Activated CD8-positive, alpha-beta memory T cell treated with anti-CD3 and anti-CD28 coated beads, Interleukin-2, amount 50 U/mL, for 1 hour (primary cell): ENCODE results near the gene HNRNPK.

ENCODE experiments used
- DNase-seq: peaks from one replicate; pipeline ENCODE4 v3.0.0-alpha.2; 2020; ENCODE audit errors: extremely low read depth

Gene HNRNPK

DNA sequence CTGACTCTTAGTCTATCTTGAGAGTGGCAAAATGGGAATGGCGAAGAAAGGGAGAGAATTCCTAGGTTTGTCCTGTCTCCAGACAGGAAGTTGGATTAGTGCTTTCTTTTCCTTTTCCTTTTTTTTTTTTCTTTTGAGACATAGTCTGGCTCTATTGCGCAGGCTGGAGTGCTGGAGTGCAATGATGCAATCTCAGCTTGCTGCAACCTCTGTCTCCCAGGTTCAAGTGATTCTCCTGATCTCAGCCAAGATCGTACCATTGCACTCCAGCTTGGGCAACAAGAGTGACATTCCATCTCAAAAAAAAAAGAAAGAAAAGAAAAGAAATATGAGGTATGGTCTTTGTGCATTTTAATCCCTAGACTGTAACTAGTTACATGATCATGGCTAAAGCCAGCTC is 46.2 kb downstream of the HNRNPK start:
- DNase-seq: no peak

- DNase-seq: no peak
Measured at GRCh38 chr9:83932851-83933250, 47.2 kb downstream of the HNRNPK start.

DNA sequence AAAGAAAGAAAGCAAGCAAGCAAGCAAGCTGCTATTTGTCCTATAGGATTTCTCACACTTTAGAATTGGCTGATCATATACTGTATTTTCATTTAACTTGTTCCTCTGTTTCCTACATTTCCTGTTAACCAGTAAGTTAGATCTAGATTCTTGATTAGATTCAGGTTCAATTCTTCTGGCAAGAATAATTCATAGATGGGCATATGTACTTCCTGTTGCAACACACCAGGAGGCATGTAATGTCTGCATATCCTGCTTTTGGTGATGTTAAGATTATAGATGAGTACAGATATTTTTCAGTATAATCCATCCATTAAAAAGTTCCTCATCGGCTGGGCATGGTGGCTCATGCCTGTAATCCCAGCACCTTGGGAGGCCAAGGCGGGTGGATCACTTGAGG is 48.0 kb downstream of the HNRNPK start:
- no peak for DNase-seq

DNA sequence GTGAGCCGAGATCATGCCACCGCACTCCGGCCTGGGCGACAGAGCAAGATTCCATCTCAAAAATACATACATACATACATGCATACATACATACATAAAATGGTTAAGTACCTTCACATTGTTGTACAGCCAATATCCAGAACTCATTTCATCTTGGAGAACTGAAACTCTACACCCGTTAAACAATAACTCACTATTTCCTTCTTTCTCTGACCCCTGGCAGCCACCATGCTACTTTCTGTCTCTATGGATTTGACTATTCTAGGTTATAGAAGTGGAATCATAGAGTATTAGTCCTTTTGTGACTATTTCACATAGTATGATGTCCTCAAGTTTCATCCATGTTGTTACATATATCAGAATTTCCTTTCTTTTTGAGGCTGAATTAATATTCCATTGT is 49.1 kb downstream of the HNRNPK start:
- DNase-seq: no peak

DNA sequence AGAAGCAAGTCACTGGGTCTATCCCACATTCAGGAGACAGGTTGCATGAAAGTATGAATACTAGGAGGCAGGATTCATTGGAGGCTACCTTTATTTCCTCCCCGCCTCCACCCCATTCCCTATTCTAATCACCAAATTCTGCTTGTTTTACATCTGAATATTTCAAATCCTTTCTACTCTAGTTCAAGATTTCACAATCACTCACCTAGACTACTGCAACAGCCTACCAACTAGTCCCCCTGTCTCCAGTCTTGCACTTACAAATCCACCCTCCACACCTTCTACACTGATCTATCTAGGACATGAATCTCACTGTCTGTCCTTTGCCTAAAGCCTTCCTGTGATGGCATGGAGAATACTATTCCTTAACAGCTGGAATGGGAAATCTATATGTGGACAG is 52.4 kb downstream of the HNRNPK start:
- DNase-seq: no peak

DNA sequence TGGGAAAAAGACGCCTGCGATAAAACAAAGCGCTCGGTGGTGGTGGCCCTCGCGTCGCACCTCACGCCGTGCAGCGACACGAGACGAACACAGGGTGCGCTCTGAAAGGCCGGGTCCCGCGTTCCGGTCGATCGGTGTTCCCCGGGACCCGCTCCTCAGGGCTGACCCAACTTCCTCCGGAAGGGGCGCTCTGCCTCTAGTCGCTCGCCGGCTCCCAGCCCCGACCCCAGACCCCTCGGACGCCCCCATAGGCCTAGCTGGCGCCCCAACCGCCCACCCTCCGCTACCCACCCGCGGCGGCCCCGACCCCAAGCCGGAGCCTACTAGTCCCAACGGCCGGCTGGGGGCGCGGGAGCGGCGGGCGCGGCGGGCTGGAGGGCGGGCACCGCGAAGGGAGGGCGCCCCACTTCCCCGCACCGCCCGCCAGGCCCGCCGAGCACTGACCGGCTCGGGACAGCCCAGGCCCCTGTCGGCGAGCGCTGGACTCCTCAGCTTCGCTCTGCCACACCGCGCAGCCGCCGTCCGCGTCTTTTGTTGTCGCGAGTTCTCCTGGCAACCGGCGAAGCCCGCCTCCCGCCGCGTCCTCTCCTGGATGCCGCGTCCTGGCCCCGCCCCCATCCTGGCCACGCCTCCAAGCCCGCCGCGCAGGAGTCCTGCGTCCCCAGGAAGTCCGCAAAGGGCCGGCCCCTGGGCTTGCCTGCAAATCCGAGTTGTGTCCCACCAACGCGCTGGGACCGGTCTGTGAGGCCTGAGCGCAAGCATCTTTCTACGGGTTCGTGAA is 58.9 kb downstream of the HNRNPK start, which contains the start of gene KIF27:
Gene KIF27, minus strand, starts transcription at position 506 of the 781 bp plus-strand sequence. CDS start 5,841 bp downstream, outside the sequence.
- peak; percentile 76 for DNase-seq

DNA sequence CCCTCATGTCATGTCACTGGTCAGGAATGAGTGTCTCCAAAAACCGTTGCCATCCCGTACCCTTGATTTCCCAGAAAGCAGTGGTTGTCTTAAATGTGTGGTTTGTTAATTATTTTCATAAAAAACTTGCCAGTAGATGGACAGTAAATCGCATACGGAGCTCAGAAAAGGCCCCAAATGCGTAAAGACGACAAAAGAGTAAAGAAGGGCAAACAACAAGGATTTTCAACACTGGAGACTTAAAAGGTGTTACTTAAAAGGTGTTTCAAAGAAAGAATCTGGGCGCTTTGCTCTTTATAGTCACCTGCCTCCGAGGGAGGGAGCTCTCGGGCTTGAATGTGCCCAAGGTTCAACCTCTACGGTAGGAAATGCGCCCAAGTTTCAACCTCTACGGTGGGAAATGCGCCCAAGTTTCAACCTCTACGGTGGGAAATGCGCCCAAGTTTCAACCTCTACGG is 59.5 kb downstream of the HNRNPK start:
- DNase-seq: no peak

GRCh38 chr9:83919111-83919510 is 60.9 kb downstream of the HNRNPK start:
- DNase-seq: no peak
